ENCODE measurements around the gene CGB2. TPM values are rescaled to one million over a fixed set of nuclear protein-coding genes. Genes with fewer than 3 reads are reported as not detected.
"Not testable (repeated sequence)": the region's sequence is repeated elsewhere in the genome, so short reads cannot be mapped to it uniquely, and the experiment has no call there.

CGB2 gene
- total RNA-seq, 1 experiment from 2014 or later: not detected

GRCh38 chr19:49030323-49030722, 1.4 kb upstream of the CGB2 start:
- not testable (repeated sequence) for DNase-seq (ENCODE audit: extremely low read depth, low read depth)

DNA sequence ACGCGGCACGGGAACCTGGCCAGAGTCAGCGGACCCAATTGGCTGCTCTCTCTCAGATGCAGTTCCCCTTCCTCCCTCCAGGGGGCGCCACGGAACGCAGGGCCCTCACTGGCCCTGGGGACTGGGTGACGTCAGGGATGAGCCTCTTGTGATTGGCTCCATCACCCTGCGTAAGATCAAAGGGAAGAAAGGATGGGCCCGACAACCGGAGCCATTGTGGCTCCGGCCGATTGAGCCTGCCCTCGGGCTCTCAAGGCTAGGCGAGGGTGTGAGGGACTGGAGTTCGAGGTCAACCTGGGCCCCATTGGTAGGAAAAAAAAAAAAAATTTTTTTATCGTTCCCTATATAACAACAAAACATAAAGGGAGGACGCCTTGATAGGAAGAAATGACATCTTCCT, 5.1 kb downstream of the CGB2 start, which contains the start of gene CGB1:
CGB1 (minus strand) TSS at position 81 of the 400 bp plus-strand sequence. CDS start 184 bp downstream, outside the sequence.
- peak; percentile 26 for DNase-seq (ENCODE audit: extremely low read depth, low read depth)

- not testable (repeated sequence) for DNase-seq (ENCODE audit: extremely low read depth, low read depth)
Observed at GRCh38 chr19:49038111-49038510, 6.4 kb downstream of the CGB2 start.

DNA sequence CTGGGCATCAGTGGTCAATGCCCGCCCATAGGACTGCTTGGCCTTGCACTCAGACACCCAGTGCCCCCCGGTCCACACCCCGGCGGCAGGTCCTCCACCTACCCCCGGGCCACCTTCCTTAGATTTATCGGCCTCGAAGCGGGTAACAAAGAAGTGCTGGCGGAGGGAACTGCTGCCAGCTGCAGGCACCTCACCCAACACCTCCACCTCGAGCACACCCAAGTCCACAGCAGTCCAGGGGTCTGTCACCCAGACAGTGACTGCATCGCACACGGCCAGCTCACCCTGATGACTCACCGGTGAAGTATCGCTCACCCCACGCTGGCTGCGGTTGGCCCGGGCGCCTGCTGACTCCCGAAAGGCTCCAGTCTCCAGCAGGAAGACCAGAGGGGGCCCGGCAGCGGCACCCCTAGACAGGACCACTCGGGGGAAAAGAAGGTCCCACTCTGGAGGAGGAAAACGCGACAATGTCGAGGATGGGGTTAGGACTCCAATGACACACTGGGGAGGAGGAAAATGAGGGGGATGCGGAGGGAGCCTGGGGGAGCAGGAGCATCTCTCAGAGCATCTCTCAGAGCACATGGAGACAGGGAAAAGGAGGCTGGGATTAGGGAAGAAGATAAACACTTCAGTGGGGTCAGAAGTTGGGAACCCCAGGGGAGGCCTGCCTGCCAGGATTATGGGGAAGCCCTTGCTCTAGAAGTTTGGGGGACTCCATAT, 7.0 kb downstream of the CGB2 start:
- not testable (repeated sequence) for DNase-seq (ENCODE audit: extremely low read depth, low read depth)

- not testable (repeated sequence) for DNase-seq (ENCODE audit: extremely low read depth, low read depth)
Observed at GRCh38 chr19:49039736-49040135, 8.0 kb downstream of the CGB2 start.

DNA sequence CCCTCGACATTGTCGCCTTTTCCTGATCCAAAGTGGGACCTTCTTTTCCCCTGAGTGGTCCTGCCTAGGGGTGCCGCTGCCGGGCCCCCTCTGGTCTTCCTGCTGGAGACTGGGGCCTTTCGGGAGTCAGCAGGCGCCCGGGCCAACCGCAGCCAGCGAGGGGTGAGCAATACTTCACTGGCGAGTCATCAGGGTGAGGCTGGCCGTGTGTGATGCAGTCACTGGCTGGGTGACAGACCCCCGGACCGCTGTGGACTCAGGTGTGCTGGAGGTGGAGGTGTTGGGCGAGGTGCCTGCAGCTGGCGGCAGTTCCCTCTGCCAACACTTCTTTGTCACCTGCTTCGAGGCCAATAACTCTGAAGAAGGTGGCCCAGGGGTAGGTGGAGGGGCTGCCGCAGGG, 10.5 kb downstream of the CGB2 start:
- no peak for DNase-seq (ENCODE audit: extremely low read depth, low read depth)

- DNase-seq (ENCODE audit: extremely low read depth, low read depth): not testable (repeated sequence)
Observed at GRCh38 chr19:49042666-49043065, 11.0 kb downstream of the CGB2 start.

DNA sequence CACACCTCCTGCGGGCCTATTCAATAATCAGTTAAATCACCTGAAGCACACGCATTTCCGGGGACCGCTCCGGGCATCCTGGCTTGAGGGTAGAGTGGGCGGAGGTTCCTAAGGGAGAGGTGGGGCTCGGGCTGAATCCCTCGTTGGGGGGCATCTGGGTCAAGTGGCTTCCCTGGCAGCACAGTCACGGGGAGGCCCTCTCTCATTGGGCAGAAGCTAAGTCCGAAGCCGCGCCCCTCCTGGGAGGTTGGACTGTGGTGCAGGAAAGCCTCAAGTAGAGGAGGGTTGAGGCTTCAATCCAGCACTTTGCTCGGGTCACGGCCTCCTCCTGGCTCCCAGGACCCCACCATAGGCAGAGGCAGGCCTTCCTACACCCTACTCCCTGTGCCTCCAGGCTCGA, 11.9 kb downstream of the CGB2 start, which contains the start of gene CGB5:
CGB5 (plus strand) TSS at position 301 of the 400 bp plus-strand sequence. CDS start 362 bp downstream, outside the sequence.
- not testable (repeated sequence) for DNase-seq (ENCODE audit: extremely low read depth, low read depth)

DNA sequence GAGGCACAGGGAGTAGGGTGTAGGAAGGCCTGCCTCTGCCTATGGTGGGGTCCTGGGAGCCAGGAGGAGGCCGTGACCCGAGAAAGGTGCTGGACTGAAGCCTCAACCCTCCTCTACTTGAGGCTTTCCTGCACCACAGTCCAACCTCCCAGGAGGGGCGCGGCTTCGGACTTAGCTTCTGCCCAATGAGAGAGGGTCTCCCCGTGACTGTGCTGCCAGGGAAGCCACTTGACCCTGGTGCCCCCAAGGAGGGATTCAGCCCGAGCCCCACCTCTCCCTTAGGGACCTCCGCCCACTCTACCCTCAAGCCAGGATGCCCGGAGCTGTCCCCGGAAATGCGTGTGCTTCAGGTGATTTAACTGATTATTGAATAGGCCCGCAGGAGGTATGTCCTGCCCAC, 17.3 kb downstream of the CGB2 start, which contains the start of gene CGB8:
CGB8 (minus strand) TSS at position 101 of the 400 bp plus-strand sequence. CDS start 372 bp downstream, outside the sequence.
- DNase-seq (ENCODE audit: extremely low read depth, low read depth): not testable (repeated sequence)

GRCh38 chr19:49049834-49050233, 18.1 kb downstream of the CGB2 start:
- not testable (repeated sequence) for DNase-seq (ENCODE audit: extremely low read depth, low read depth)

DNA sequence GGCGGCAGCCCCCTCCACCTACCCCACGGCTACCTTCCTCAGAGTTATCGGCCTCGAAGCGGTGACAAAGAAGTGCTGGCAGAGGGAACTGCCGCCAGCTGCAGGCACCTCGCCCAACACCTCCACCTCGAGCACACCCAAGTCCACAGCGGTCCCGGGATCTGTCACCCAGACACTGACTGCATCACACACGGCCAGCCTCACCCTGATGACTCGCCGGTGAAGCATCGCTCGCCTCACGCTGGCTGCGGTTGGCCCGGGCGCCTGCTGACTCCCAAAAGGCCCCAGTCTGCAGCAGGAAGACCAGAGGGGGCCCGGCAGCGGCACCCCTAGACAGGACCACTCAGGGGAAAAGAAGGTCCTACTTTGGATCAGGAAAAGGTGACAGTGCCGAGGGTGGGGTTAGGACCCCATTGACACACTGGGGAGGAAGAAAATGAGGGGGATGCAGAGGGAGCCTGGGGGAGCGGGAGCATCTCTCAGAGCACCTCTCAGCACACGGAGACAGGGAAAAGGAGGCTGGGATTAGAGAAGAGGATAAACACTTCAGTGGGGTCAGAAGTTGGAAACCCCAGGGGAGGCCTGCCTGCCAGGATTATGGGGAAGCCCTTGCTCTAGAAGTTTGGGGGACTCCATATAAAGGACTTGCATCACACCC, 18.8 kb downstream of the CGB2 start:
- DNase-seq (ENCODE audit: extremely low read depth, low read depth): not testable (repeated sequence)

- DNase-seq (ENCODE audit: extremely low read depth, low read depth): no peak
Observed at GRCh38 chr19:49056101-49056901, 24.6 kb downstream of the CGB2 start.

DNA sequence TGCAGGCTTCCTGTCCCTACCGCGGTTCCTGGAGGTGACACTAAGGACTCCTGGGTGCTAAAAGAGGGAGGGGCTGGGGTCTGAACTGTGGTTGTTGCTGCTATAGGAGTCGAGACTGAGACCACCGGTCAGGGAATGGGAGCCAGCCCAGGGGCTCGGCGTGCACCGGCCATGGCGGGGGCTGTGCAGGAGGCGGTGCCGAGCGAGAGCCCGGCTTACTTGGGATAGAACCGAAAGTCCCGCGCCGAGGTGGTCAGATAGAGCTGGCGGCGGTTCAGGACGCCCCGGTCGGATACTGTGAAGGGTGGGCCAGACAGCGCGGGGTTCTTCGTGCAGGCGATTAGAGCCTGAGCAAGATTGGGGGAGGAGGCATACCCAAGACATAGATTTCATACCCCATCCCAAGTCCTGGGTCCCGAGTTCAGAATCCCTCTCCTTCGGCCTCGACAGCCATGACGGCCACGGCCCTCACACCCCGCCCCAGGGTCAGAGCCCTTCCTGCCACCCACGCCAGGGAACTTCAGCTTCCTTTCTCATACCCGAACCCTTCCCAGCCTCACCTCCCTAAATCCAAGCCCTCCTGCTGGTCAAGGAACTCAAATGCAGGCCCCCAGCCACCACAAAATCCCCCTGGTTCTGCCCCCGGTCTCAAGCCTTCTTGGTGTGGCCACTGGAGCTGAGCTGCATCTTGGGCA, 25.4 kb downstream of the CGB2 start:
- DNase-seq (ENCODE audit: extremely low read depth, low read depth): not testable (repeated sequence)

- DNase-seq (ENCODE audit: extremely low read depth, low read depth): peak; percentile 31
Observed at GRCh38 chr19:49057636-49058234, 26.0 kb downstream of the CGB2 start, which contains the start of gene CGB7. Gene CGB7, minus strand, starts transcription at chr19:49057749. Its CDS starts 2,374 bp downstream, at chr19:49055375.

- DNase-seq (ENCODE audit: extremely low read depth, low read depth): no peak
Observed at GRCh38 chr19:49058562-49058961, 26.9 kb downstream of the CGB2 start.

DNA sequence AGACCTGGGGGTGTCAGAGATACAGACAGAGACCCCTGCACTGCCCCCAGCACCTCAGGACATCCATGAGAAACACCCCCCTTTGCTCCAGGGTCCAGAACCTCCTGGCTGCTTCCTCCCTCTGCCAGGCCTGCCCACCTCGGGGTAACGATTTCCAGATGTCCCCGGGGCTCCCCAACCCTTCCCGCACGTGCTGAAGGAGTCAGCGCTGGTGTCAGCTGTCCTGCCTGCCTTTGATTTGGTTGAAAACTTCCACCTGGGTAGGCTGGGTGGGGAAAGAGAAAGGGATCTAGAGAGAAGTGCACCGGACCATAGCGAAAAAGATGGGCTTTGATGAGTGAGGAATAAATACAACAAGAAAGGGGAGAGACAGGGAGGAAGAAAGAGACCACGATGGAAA, 27.4 kb downstream of the CGB2 start:
- no peak for DNase-seq (ENCODE audit: extremely low read depth, low read depth)

GRCh38 chr19:49061000-49061399, 29.3 kb downstream of the CGB2 start:
- no peak for DNase-seq (ENCODE audit: extremely low read depth, low read depth)

- no peak for DNase-seq (ENCODE audit: extremely low read depth, low read depth)
Observed at GRCh38 chr19:49061445-49061844, 29.8 kb downstream of the CGB2 start.

- no peak for DNase-seq (ENCODE audit: extremely low read depth, low read depth)
Observed at GRCh38 chr19:49064029-49064629, 32.4 kb downstream of the CGB2 start.

All from NCI-H460 (cell line).